Glutamatergic neuron (in vitro differentiated cells): ENCODE results near the gene HMGN3. TPM values are rescaled to one million over a fixed set of nuclear protein-coding genes. Genes with fewer than 3 reads are reported as not detected.

Experiments used
- DNase-seq: peaks from one replicate; pipeline ENCODE4 v3.0.0; 2022
- H3K27ac Mint-ChIP-seq: one replicate; pipeline ENCODE4 v1.8.0; 2020; ENCODE audit warnings: mild to moderate bottlenecking, mixed read lengths, inconsistent platforms; ENCODE audit not compliant: unreplicated experiment
- H3K27me3 Mint-ChIP-seq: one replicate; pipeline ENCODE4 v1.8.0; 2020; ENCODE audit warnings: mild to moderate bottlenecking, moderate library complexity, mixed read lengths, inconsistent platforms; ENCODE audit not compliant: unreplicated experiment
- H3K36me3 Mint-ChIP-seq: one replicate; pipeline ENCODE4 v1.8.0; 2020; ENCODE audit warnings: mild to moderate bottlenecking, mixed read lengths, inconsistent platforms; ENCODE audit not compliant: unreplicated experiment
- H3K4me1 Mint-ChIP-seq: one replicate; pipeline ENCODE4 v1.8.0; 2020; ENCODE audit warnings: mild to moderate bottlenecking, low read depth, mixed read lengths, inconsistent platforms; ENCODE audit not compliant: unreplicated experiment
- H3K4me3 Mint-ChIP-seq: one replicate; pipeline ENCODE4 v1.8.0; 2020; ENCODE audit warnings: mild to moderate bottlenecking, mixed read lengths, inconsistent platforms; ENCODE audit not compliant: unreplicated experiment
- H3K9me3 Mint-ChIP-seq: one replicate; pipeline ENCODE4 v1.8.0; 2020; ENCODE audit warnings: mild to moderate bottlenecking, moderate library complexity, mixed read lengths, inconsistent platforms; ENCODE audit not compliant: unreplicated experiment
- CTCF ChIP-seq: fragments of 200-600 bp; sonication (generic); IDR thresholded peaks from one replicate; pipeline ENCODE4 v1.5.0; 2021; ENCODE audit not compliant: partially characterized antibody, unreplicated experiment
- total RNA-seq: library from RNA; stranded (reverse); fragmentation: NEBNext Ultra II Directional; extraction: Animal tissue kit (Norgen Biotek cat#: 25700); gene quantifications from one replicate; pipeline ENCODE4 v1.2.1, GENCODE V29; 2021; ENCODE audit not compliant: unreplicated experiment

HMGN3 gene
- total RNA-seq, 1 donor from 2014 or later, result 43.0 TPM

- DNase-seq, result no peak
- H3K4me1 Mint-ChIP-seq, result no peaks in the 10 kb centered on the region
- H3K36me3 Mint-ChIP-seq, result no peaks in the 10 kb centered on the region
- no peaks in the 10 kb centered on the region for H3K9me3 Mint-ChIP-seq
- no peaks in the 10 kb centered on the region for H3K27me3 Mint-ChIP-seq
- no peak for TF ChIP-seq CTCF
- no peak overlapping the region for H3K27ac Mint-ChIP-seq
- H3K4me3 Mint-ChIP-seq, result no peak overlapping the region
These were observed 16.1 kb upstream of the HMGN3 start for GRCh38 chr6:79250559-79250958.

GRCh38 chr6:79250107-79250514, 15.6 kb upstream of the HMGN3 start:
- Mint-ChIP-seq H3K4me3 (no peak overlapping the region), H3K4me1 (no peaks in the 10 kb centered on the region), H3K27me3 (no peaks in the 10 kb centered on the region), H3K9me3 (no peaks in the 10 kb centered on the region), H3K36me3 (no peaks in the 10 kb centered on the region), H3K27ac (no peak overlapping the region)
- TF ChIP-seq CTCF, result no peak
- no peak for DNase-seq

GRCh38 chr6:79249136-79249535, 14.7 kb upstream of the HMGN3 start:
- no peak overlapping the region for H3K27ac Mint-ChIP-seq
- H3K36me3 Mint-ChIP-seq, result no peaks in the 10 kb centered on the region
- no peaks in the 10 kb centered on the region for H3K27me3 Mint-ChIP-seq
- no peaks in the 10 kb centered on the region for H3K4me1 Mint-ChIP-seq
- H3K4me3 Mint-ChIP-seq, result no peak overlapping the region
- no peaks in the 10 kb centered on the region for H3K9me3 Mint-ChIP-seq
- no peak for TF ChIP-seq CTCF
- DNase-seq, result no peak

GRCh38 chr6:79246891-79247290, 12.4 kb upstream of the HMGN3 start:
- H3K36me3 Mint-ChIP-seq, result no peaks in the 10 kb centered on the region
- H3K27ac Mint-ChIP-seq, result no peak overlapping the region
- H3K9me3 Mint-ChIP-seq, result no peaks in the 10 kb centered on the region
- no peak for DNase-seq
- no peak for TF ChIP-seq CTCF
- H3K27me3 Mint-ChIP-seq, result no peaks in the 10 kb centered on the region
- no peak overlapping the region for H3K4me3 Mint-ChIP-seq
- no peaks in the 10 kb centered on the region for H3K4me1 Mint-ChIP-seq

GRCh38 chr6:79241228-79241627, 6.7 kb upstream of the HMGN3 start:
- Mint-ChIP-seq H3K9me3 (no peaks in the 10 kb centered on the region), H3K4me3 (no peak overlapping the region), H3K27me3 (peaks cover 2% of the 10 kb centered on the region), H3K4me1 (no peaks in the 10 kb centered on the region), H3K36me3 (no peaks in the 10 kb centered on the region), H3K27ac (no peak overlapping the region)
- no peak for DNase-seq
- no peak for TF ChIP-seq CTCF
